Keratinocyte (primary cell): ENCODE data around the gene OAF.

Source experiments
- CTCF ChIP-seq, 3 experiments: IDR thresholded peaks in 1 of 3; conservative IDR thresholded peaks in 1 of 3; optimal IDR thresholded peaks in 1 of 3; 2 replicates in 2 of 3; 3 replicates in 1 of 3; pipeline versions ENCODE3 to v1.5.1; 2011; ENCODE audit warnings: low read length in 3 of 3, mild to moderate bottlenecking in 3 of 3, moderate library complexity in 2 of 3, control low read depth in 1 of 3, inconsistent platforms in 1 of 3; ENCODE audit not compliant: insufficient read depth in 2 of 3; ENCODE audit errors: extremely low read depth in 1 of 3
- EZH2 ChIP-seq: IDR thresholded peaks from one replicate; pipeline ENCODE4 v1.6.1; 2012; ENCODE audit warnings: inconsistent platforms, mild to moderate bottlenecking, low read length, moderate library complexity

GRCh38 chr11:120198787-120199469 lies 11.9 kb upstream of the OAF start:
- TF ChIP-seq CTCF (optimal IDR thresholded peaks at IDR 0.05 in 1 of 3, IDR thresholded peaks at IDR 0.05 in 1 of 3, conservative IDR thresholded peaks at IDR 0.05 in 1 of 3; ENCODE audit: extremely low read depth in 1 of 3, insufficient read depth in 2 of 3, low read length in 3 of 3) (no peak), EZH2 (no peak)
